PC-3 (cell line): ENCODE measurements around the gene CATSPERB. TPM values are rescaled to one million over a fixed set of nuclear protein-coding genes. Genes with fewer than 3 reads are reported as not detected.

Experiments
- ATAC-seq: fragments of 200-7000 bp; cut with Tn5 transposase; 2 replicates; pipeline ENCODE4 v1.9.1; 2020; ENCODE audit warnings: mild to moderate bottlenecking, moderate library complexity
- BruUV-seq: library from RNA; stranded (reverse); fragments of 400-500 nt; replicated peaks from 2 replicates; lab custom pipeline; 2021; lab: Mats Ljungman, UMichigan
- CTCF ChIA-PET: fragments of 300-600 bp; sonication (Branson Sonifier 250); formaldehyde crosslinking; loops from one replicate; lab custom pipeline; 2022; ENCODE audit warnings: antibody characterized with exemption; lab: Charles Lee
- POLR2A ChIA-PET: fragments of 300-600 bp; sonication (Branson Sonifier 250); formaldehyde crosslinking; loops from one replicate; lab custom pipeline; 2022; ENCODE audit warnings: antibody characterized with exemption; ENCODE audit not compliant: unreplicated experiment; lab: Charles Lee
- DNase-seq: peaks from one replicate; pipeline ENCODE4 v3.0.0-alpha.2; 2015
- H2AFZ ChIP-seq: fragments of 300-600 bp; sonication (generic); 2 replicates; pipeline ENCODE4 v1.6.0; 2016; ENCODE audit warnings: antibody characterized with exemption, low read length
- H3F3A ChIP-seq: fragments of 300-600 bp; sonication (generic); one replicate; pipeline ENCODE4 v1.6.0; 2017; ENCODE audit warnings: antibody characterized with exemption, low read length, control low read depth, mild to moderate bottlenecking; ENCODE audit not compliant: unreplicated experiment
- H3K27ac ChIP-seq: fragments of 300-600 bp; sonication (generic); 2 replicates; pipeline ENCODE4 v1.5.1; 2016; ENCODE audit warnings: mild to moderate bottlenecking, low read length
- H3K27me3 ChIP-seq: fragments of 300-600 bp; sonication (generic); 2 replicates; pipeline ENCODE4 v1.6.1; 2016; ENCODE audit warnings: low read length, mixed read lengths
- H3K36me3 ChIP-seq: fragments of 300-600 bp; sonication (generic); 2 replicates; pipeline ENCODE4 v1.6.1; 2016; ENCODE audit warnings: low read depth, mixed run types, low read length, mixed read lengths
- H3K4me1 ChIP-seq: fragments of 300-600 bp; sonication (generic); 2 replicates; pipeline ENCODE4 v1.5.1; 2016; ENCODE audit warnings: low read length; ENCODE audit not compliant: insufficient read depth
- H3K4me2 ChIP-seq: fragments of 300-600 bp; sonication (generic); 2 replicates; pipeline ENCODE4 v1.6.0; 2016; ENCODE audit warnings: low read length
- H3K4me3 ChIP-seq: fragments of 300-600 bp; sonication (generic); 2 replicates; pipeline ENCODE4 v1.5.1; 2016; ENCODE audit warnings: mild to moderate bottlenecking, low read length, mixed read lengths
- H3K79me2 ChIP-seq: fragments of 300-600 bp; sonication (generic); 2 replicates; pipeline ENCODE4 v1.6.1; 2017; ENCODE audit warnings: low read length, mixed read lengths
- H3K9ac ChIP-seq: fragments of 300-600 bp; sonication (generic); 2 replicates; pipeline ENCODE4 v1.6.0; 2016; ENCODE audit warnings: mild to moderate bottlenecking, low read length
- H3K9me2 ChIP-seq: fragments of 300-600 bp; sonication (generic); replicated peaks from 2 replicates; pipeline ENCODE4 v1.6.1; 2016; ENCODE audit warnings: mixed run types, low read length, mixed read lengths
- H3K9me3 ChIP-seq: fragments of 300-600 bp; sonication (generic); 2 replicates; pipeline ENCODE4 v1.6.1; 2016; ENCODE audit warnings: low read length, mixed read lengths
- H4K20me1 ChIP-seq: fragments of 300-600 bp; sonication (generic); 2 replicates; pipeline ENCODE4 v1.6.1; 2016; ENCODE audit warnings: low read length, mixed read lengths
- CTCF ChIP-seq: fragments of 300-600 bp; sonication (generic); conservative IDR thresholded peaks from 2 replicates; pipeline ENCODE4 v1.5.1; 2017; ENCODE audit warnings: antibody characterized with exemption, low read depth, mild to moderate bottlenecking, low read length
- EZH2 ChIP-seq: fragments of 300-600 bp; sonication (generic); IDR thresholded peaks from one replicate; pipeline ENCODE4 v1.6.1; 2017; ENCODE audit warnings: antibody characterized with exemption, mild to moderate bottlenecking, low read length; ENCODE audit not compliant: unreplicated experiment
- EZH2phosphoT487 ChIP-seq: fragments of 300-600 bp; sonication (generic); IDR thresholded peaks from 2 replicates; pipeline ENCODE4 v1.6.1; 2018; ENCODE audit warnings: mild to moderate bottlenecking, antibody characterized with exemption, low read length, borderline replicate concordance
- intact Hi-C: fragments of 100-400 bp; cut with micrococcal nuclease; formaldehyde crosslinking; loops from 2 replicates; pipeline ENCODE4 v1.9.0; 2023
- total RNA-seq: library from RNA; depleted of rRNA; stranded (reverse); fragments of >200 nt; gene quantifications from 2 replicates; pipeline ENCODE4 v1.2.3, GENCODE V29; 2014; rRNA removed

CATSPERB gene
- total RNA-seq, 1 experiment from 2014 or later, result not detected

- Histone ChIP-seq H3K9me3 (no peaks in the 10 kb centered on the region), H3K27ac (no peak overlapping the region), H3K9ac (no peak overlapping the region), H3K4me2 (no peak overlapping the region), H3K36me3 (no peaks in the 10 kb centered on the region), H3K9me2 (no peaks in the 10 kb centered on the region), H3K27me3 (no peaks in the 10 kb centered on the region), H3K4me3 (no peak overlapping the region), H3K79me2 (no peaks in the 10 kb centered on the region), H3F3A (no peaks in the 10 kb centered on the region), H3K4me1 (peaks cover 7% of the 10 kb centered on the region; the same call in 1 of the 2 replicates), H4K20me1 (no peaks in the 10 kb centered on the region), H2AFZ (no peak overlapping the region)
- DNase-seq, result no peak
- BruUV-seq, result no TSS peak
- POLR2A ChIA-PET, result no interaction called here
- CTCF ChIA-PET, result no interaction called here
- intact Hi-C loops, result no loop called here
- no peak for ATAC-seq
- no peak for TF ChIP-seq EZH2
- TF ChIP-seq EZH2phosphoT487, result no peak
- no peak for TF ChIP-seq CTCF
Measured at GRCh38 chr14:91533623-91534022, 198.3 kb downstream of the CATSPERB start.

Other genes with a start within 250 kb of the CATSPERB start
- gene PPP4R3A, start 221.8 kb downstream of the CATSPERB start, total RNA-seq, result 74.4 and 82.9 TPM in 2 replicates
- gene TC2N, start 135.4 kb upstream of the CATSPERB start, total RNA-seq, result 3.7 and 6.2 TPM in 2 replicates
- gene FBLN5, start 215.6 kb upstream of the CATSPERB start, total RNA-seq, result 0.17 and 0.58 TPM in 2 replicates